SK-N-MC (cell line): ENCODE data around the gene RBMS1.

Experiments
- DNase-seq: peaks from one replicate; pipeline ENCODE4 v3.0.0-alpha.2; 2011; ENCODE audit warnings: low read depth, low spot score
- H3K27ac ChIP-seq: fragments of 200-600 bp; sonication (generic); 2 replicates; pipeline ENCODE4 v1.5.1; 2016; ENCODE audit warnings: mixed run types
- H3K36me3 ChIP-seq: fragments of 200-600 bp; sonication (generic); 2 replicates; pipeline ENCODE4 v1.6.1; 2017; ENCODE audit warnings: antibody characterized with exemption, low read length, mixed read lengths; ENCODE audit not compliant: insufficient read depth
- H3K4me3 ChIP-seq: fragments of 200-600 bp; sonication (generic); 2 replicates; pipeline ENCODE4 v1.5.1; 2016
- H3K9ac ChIP-seq: fragments of 200-600 bp; sonication (generic); 2 replicates; pipeline ENCODE4 v1.8.0; 2017; ENCODE audit warnings: mixed run types, mixed read lengths; ENCODE audit not compliant: insufficient read length
- H3K9me3 ChIP-seq: fragments of 200-600 bp; sonication (generic); 2 replicates; pipeline ENCODE4 v1.6.1; 2017; ENCODE audit warnings: low read depth, mild to moderate bottlenecking, antibody characterized with exemption, low read length, moderate library complexity, mixed read lengths
- EZH2 ChIP-seq: fragments of 200-600 bp; sonication (generic); IDR thresholded peaks from one replicate; pipeline ENCODE4 v1.6.1; 2017; ENCODE audit warnings: antibody characterized with exemption
- FOXP2 ChIP-seq: optimal IDR thresholded peaks from 2 replicates; pipeline ENCODE3; 2011; ENCODE audit warnings: mild to moderate bottlenecking, moderate library complexity; ENCODE audit not compliant: insufficient read depth; ENCODE audit errors: extremely low read length, control extremely low read depth
- POLR2AphosphoS5 ChIP-seq: IDR thresholded peaks from 2 replicates; pipeline ENCODE4 v1.6.1; 2012; ENCODE audit warnings: mild to moderate bottlenecking, low read depth, low read length, borderline replicate concordance

The RBMS1 gene

GRCh38 chr2:160336105-160336504, 157.5 kb downstream of the RBMS1 start:
- TF ChIP-seq FOXP2 (no peak), POLR2AphosphoS5 (no peak), EZH2 (no peak)
- Histone ChIP-seq H3K9me3 (no peaks in the 10 kb centered on the region; the same call in 1 of the 2 replicates), H3K9ac (no peak overlapping the region), H3K36me3 (no peaks in the 10 kb centered on the region), H3K4me3 (no peak overlapping the region), H3K27ac (no peak overlapping the region)
- DNase-seq, result no peak

GRCh38 chr2:160335441-160335840, 158.2 kb downstream of the RBMS1 start:
- Histone ChIP-seq H3K9me3 (no peaks in the 10 kb centered on the region; the same call in 1 of the 2 replicates), H3K4me3 (no peak overlapping the region), H3K36me3 (no peaks in the 10 kb centered on the region), H3K9ac (no peak overlapping the region), H3K27ac (no peak overlapping the region)
- no peak for TF ChIP-seq FOXP2
- no peak for TF ChIP-seq EZH2
- DNase-seq, result no peak

GRCh38 chr2:160334028-160334741, 159.4 kb downstream of the RBMS1 start:
- Histone ChIP-seq H3K9me3 (no peaks in the 10 kb centered on the region; the same call in 1 of the 2 replicates), H3K4me3 (no peak overlapping the region), H3K36me3 (no peaks in the 10 kb centered on the region), H3K9ac (no peak overlapping the region), H3K27ac (no peak overlapping the region)
- TF ChIP-seq FOXP2 (no peak), EZH2 (no peak), POLR2AphosphoS5 (no peak)
- no peak for DNase-seq

GRCh38 chr2:160333324-160334027, 160.1 kb downstream of the RBMS1 start:
- Histone ChIP-seq H3K27ac (no peak overlapping the region), H3K9ac (no peak overlapping the region), H3K4me3 (no peak overlapping the region), H3K36me3 (no peaks in the 10 kb centered on the region), H3K9me3 (no peaks in the 10 kb centered on the region; the same call in 1 of the 2 replicates)
- DNase-seq, result no peak
- TF ChIP-seq FOXP2 (no peak), EZH2 (no peak), POLR2AphosphoS5 (no peak)

GRCh38 chr2:160332318-160332717, 161.3 kb downstream of the RBMS1 start:
- Histone ChIP-seq H3K27ac (peak overlapping the region; percentile 53), H3K9ac (peak overlapping the region; percentile 49), H3K4me3 (no peak overlapping the region; the same call in 1 of the 2 replicates), H3K9me3 (no peaks in the 10 kb centered on the region; the same call in 1 of the 2 replicates), H3K36me3 (no peaks in the 10 kb centered on the region)
- peak; percentile 59 for DNase-seq
- TF ChIP-seq FOXP2 (peak; percentile 50), EZH2 (no peak), POLR2AphosphoS5 (peak; percentile 44; the same call in 1 of the 2 replicates)

GRCh38 chr2:160331258-160332025, 162.2 kb downstream of the RBMS1 start:
- H3K4me3 ChIP-seq, result no peak overlapping the region
- peak overlapping the region; percentile 53; the same call in 1 of the 2 replicates for H3K27ac ChIP-seq
- H3K9ac ChIP-seq, result no peak overlapping the region
- H3K9me3 ChIP-seq, result no peaks in the 10 kb centered on the region; the same call in 1 of the 2 replicates
- DNase-seq, result no peak
- no peak for TF ChIP-seq FOXP2
- no peaks in the 10 kb centered on the region for H3K36me3 ChIP-seq

- DNase-seq, result no peak
- no peak overlapping the region for H3K27ac ChIP-seq
- no peak overlapping the region for H3K9ac ChIP-seq
- H3K9me3 ChIP-seq, result no peaks in the 10 kb centered on the region; the same call in 1 of the 2 replicates
- H3K36me3 ChIP-seq, result no peaks in the 10 kb centered on the region
- no peak overlapping the region for H3K4me3 ChIP-seq
- TF ChIP-seq EZH2, result no peak
- no peak for TF ChIP-seq FOXP2
- TF ChIP-seq POLR2AphosphoS5, result no peak
Observed at GRCh38 chr2:160328811-160329527, 164.6 kb downstream of the RBMS1 start.

GRCh38 chr2:160326786-160327185, 166.8 kb downstream of the RBMS1 start:
- DNase-seq, result no peak
- no peak overlapping the region for H3K27ac ChIP-seq
- no peaks in the 10 kb centered on the region for H3K9me3 ChIP-seq
- H3K9ac ChIP-seq, result no peak overlapping the region
- TF ChIP-seq POLR2AphosphoS5 (no peak), EZH2 (no peak), FOXP2 (no peak)
- no peaks in the 10 kb centered on the region for H3K36me3 ChIP-seq
- no peak overlapping the region for H3K4me3 ChIP-seq
